Esophagus squamous epithelium (tissue), 5 donors: ENCODE results near the gene HIPK1. TPM values are rescaled to one million over a fixed set of nuclear protein-coding genes. Genes with fewer than 3 reads are reported as not detected.

Source experiments
- DNase-seq: peaks from one replicate; lab custom pipeline; 2025; lab: John Stamatoyannopoulos, UW
- H3K27ac ChIP-seq, 4 donors: fragments of 200-600 bp; sonication (generic); one replicate each; pipeline ENCODE4 v1.5.1; 2016 to 2019; ENCODE audit warnings: mild to moderate bottlenecking in 1 of 4
- H3K27me3 ChIP-seq, 4 donors: fragments of 200-600 bp; sonication (generic); 1 replicate in 3 of 4; 2 replicates in 1 of 4; pipeline versions ENCODE4 v1.5.1 to v1.6.0; 2017 to 2021; ENCODE audit warnings: antibody characterized with exemption in 1 of 4
- H3K36me3 ChIP-seq, 3 donors: fragments of 200-600 bp; sonication (generic); one replicate each; pipeline ENCODE4 v1.5.1; 2016 to 2019
- H3K4me1 ChIP-seq, 3 donors: fragments of 200-600 bp; sonication (generic); one replicate each; pipeline ENCODE4 v1.5.1; 2017 to 2019
- H3K4me3 ChIP-seq, 4 donors: fragments of 200-600 bp; sonication (generic); 1 replicate in 3 of 4; 2 replicates in 1 of 4; pipeline ENCODE4 v1.5.1; 2016 to 2019; ENCODE audit warnings: mild to moderate bottlenecking in 2 of 4, moderate library complexity in 1 of 4
- H3K9me3 ChIP-seq, 3 donors: fragments of 200-600 bp; sonication (generic); one replicate each; pipeline ENCODE4 v1.5.1; 2016 to 2019
- CTCF ChIP-seq, 6 experiments: fragments of 450-650 bp in 4 of 6; fragments of 200-600 bp in 2 of 6; sonication (generic) in 2 of 6; IDR thresholded peaks; one replicate each; pipeline ENCODE4 v1.5.1; 2016 to 2019; ENCODE audit warnings: antibody characterized with exemption in 6 of 6, mild to moderate bottlenecking in 4 of 6, moderate library complexity in 4 of 6
- POLR2A ChIP-seq, 4 donors: fragments of 450-650 bp; IDR thresholded peaks; one replicate each; pipeline ENCODE4 v1.6.1; 2017; ENCODE audit warnings: antibody characterized with exemption in 4 of 4, mild to moderate bottlenecking in 4 of 4, moderate library complexity in 3 of 4
- WGBS, 2 donors: methylation state at CpG; one replicate each; pipeline ENCODE4 v1.1.5; 2018; 5-methylcytosine and 5-hydroxymethylcytosine counted together
- intact Hi-C: fragments of 100-400 bp; cut with DNase I; formaldehyde crosslinking; loops from one replicate; pipeline ENCODE4 v1.15.0; 2022
- total RNA-seq, 4 donors: library from RNA; depleted of rRNA; stranded (reverse); fragments of >200 nt; gene quantifications; one replicate each; pipeline ENCODE4 v1.1.0, GENCODE V29; 2016
- donor health status: DM: yes; HTN: yes; CAD: no.

The HIPK1 gene
- total RNA-seq, 4 donors from 2014 or later: 34.1 to 46.5 (median 43.6) TPM

DNA sequence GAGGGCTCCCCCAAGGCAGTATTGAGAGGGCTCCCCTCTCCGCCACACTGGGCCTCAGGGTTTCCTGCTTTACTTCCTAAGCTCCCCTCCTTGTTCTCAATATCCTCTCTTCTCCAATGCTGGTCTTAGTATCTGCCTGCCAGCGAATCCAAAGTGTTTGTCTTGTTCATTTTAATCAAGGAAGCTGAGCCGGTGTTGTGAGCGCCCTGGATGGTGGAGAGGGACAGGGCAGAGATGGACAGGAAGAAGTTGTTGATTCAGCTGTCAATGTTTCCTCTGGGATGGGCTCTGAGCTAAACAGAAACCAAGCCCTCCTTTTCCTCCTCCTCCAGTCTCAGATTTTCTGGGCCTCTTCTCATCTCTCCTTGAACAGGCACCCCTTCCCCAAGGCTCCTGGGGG, 55.6 kb downstream of the HIPK1 start:
- Histone ChIP-seq H3K27ac (peak overlapping the region in 2 of 4 donors; percentile 49 to 82), H3K4me1 (peaks cover 0 to 48% (median 23%) of the 10 kb centered on the region in 3 donors), H3K27me3 (no peaks in the 10 kb centered on the region), H3K36me3 (no peaks in the 10 kb centered on the region), H3K9me3 (no peaks in the 10 kb centered on the region), H3K4me3 (no peak overlapping the region)
- WGBS, 2 donors: 75 to 86% methylated on average over 3 to 4 of the region's 4 CpGs
- DNase-seq: no peak
- intact Hi-C loops: no loop called here
- TF ChIP-seq POLR2A (IDR thresholded peaks at IDR 0.05): no peak
- no peak for TF ChIP-seq CTCF (IDR thresholded peaks at IDR 0.05)

- Histone ChIP-seq H3K4me1 (peaks cover 0 to 27% (median 16%) of the 10 kb centered on the region in 3 donors), H3K4me3 (no peak overlapping the region), H3K27me3 (no peaks in the 10 kb centered on the region), H3K9me3 (no peaks in the 10 kb centered on the region), H3K27ac (no peak overlapping the region), H3K36me3 (no peaks in the 10 kb centered on the region)
- WGBS, 2 donors: 79 to 83% methylated on average over 4 to 6 of the region's 6 CpGs
- no peak for TF ChIP-seq CTCF (IDR thresholded peaks at IDR 0.05)
- no peak for TF ChIP-seq POLR2A (IDR thresholded peaks at IDR 0.05)
- DNase-seq: no peak
- intact Hi-C loops: no loop called here
These were observed 57.7 kb downstream of the HIPK1 start for GRCh38 chr1:113986802-113987201.

DNA sequence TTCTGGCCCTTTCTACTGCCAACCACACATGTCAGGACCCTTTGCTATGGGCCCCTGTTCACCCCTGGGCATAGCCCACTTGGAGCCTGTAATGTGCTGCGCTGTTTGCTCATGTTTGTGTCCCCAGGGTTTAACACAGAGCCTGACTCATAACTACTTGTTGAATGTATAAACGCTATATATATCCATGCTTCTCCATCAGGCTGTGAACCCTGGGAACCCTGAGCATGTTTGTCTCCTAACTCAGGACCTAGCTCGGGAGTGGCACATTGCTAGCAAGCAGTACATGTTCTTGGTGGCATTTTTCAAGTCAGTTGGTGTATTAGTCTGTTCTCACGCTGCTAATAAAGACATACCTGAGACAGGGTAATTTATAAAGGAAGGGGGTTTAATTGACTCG, 58.1 kb downstream of the HIPK1 start:
- no peak for TF ChIP-seq POLR2A (IDR thresholded peaks at IDR 0.05)
- TF ChIP-seq CTCF (IDR thresholded peaks at IDR 0.05): no peak
- intact Hi-C loops: no loop called here
- Histone ChIP-seq H3K4me3 (no peak overlapping the region), H3K36me3 (no peaks in the 10 kb centered on the region), H3K27ac (no peak overlapping the region), H3K27me3 (no peaks in the 10 kb centered on the region), H3K9me3 (no peaks in the 10 kb centered on the region), H3K4me1 (peaks cover 0 to 25% (median 16%) of the 10 kb centered on the region in 3 donors)
- no peak for DNase-seq
- 62 to 68% methylated on average over 5 of the region's 5 CpGs for WGBS, 2 donors

- Histone ChIP-seq H3K27ac (no peak overlapping the region), H3K27me3 (no peaks in the 10 kb centered on the region), H3K4me3 (no peak overlapping the region), H3K9me3 (peaks cover 0 to 17% (median 16%) of the 10 kb centered on the region in 3 donors), H3K4me1 (no peaks in the 10 kb centered on the region), H3K36me3 (no peaks in the 10 kb centered on the region)
- 48 to 69% methylated on average over 2 of the region's 2 CpGs for WGBS, 2 donors
- no peak for DNase-seq
- intact Hi-C loops: no loop called here
- TF ChIP-seq POLR2A (IDR thresholded peaks at IDR 0.05) (no peak), CTCF (IDR thresholded peaks at IDR 0.05) (no peak)
These were observed 61.4 kb downstream of the HIPK1 start for GRCh38 chr1:113990530-113990929.

DNA sequence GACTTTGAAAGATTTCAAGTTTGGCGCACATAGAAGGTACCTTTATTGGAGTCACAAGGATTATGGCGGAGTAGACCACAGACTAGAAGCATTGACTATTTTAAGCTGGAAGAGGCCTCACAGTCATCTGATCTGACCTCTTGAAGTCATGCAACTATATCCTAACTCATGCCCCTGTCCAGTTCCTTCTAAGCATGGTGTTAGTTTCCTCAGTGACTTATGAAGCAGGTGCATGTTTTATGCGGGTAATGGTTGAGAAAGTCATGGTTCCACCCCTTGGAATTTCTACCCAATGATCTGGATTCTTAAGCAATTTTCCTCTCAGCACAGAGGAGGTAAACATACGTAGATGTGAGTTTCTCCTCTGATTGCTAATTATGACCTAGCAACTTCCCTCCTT, 61.8 kb downstream of the HIPK1 start:
- no peaks in the 10 kb centered on the region for H3K4me1 ChIP-seq
- TF ChIP-seq POLR2A (IDR thresholded peaks at IDR 0.05): no peak
- no peak for TF ChIP-seq CTCF (IDR thresholded peaks at IDR 0.05)
- no peaks in the 10 kb centered on the region for H3K36me3 ChIP-seq
- no peak for DNase-seq
- H3K27ac ChIP-seq: no peak overlapping the region
- no peaks in the 10 kb centered on the region for H3K27me3 ChIP-seq
- 78 to 88% methylated on average over 4 of the region's 4 CpGs for WGBS, 2 donors
- H3K9me3 ChIP-seq: peaks cover 0 to 22% (median 19%) of the 10 kb centered on the region in 3 donors
- no peak overlapping the region for H3K4me3 ChIP-seq
- intact Hi-C loops: no loop called here
